ENCODE data around the gene WDTC1. TPM values are rescaled to one million over a fixed set of nuclear protein-coding genes. Genes with fewer than 3 reads are reported as not detected.

WDTC1 gene
- total RNA-seq, 1 donor from 2014 or later = 18.2 TPM

DNA sequence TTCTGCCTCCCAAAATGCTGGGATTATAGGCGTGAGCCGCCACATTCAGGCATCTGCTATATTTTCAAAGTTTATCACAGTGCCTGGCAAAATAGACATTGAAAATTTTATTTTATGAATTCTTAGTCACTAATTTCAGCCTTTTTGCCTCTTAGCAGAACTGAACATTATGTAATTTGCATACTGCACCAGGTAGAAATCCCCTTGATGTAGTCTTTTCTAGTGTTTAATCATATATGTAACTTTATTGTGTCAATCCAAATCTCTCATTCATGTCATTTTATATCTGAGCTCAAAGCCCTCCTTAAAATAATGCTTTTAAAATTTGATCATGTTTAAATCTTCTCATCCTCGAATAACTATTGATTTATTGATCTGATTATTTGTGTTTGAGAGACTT, 19.2 kb downstream of the WDTC1 start:
- no peak for DNase-seq (ENCODE audit: low read depth)
- Histone ChIP-seq H3K9me3 (ENCODE audit: insufficient read depth, low read depth, low read length) (no peaks in the 10 kb centered on the region), H3K4me2 (ENCODE audit: low read length) (no peak overlapping the region), H3K27ac (ENCODE audit: low read depth, low read length) (no peak overlapping the region), H3K36me3 (ENCODE audit: insufficient read depth, low read length) (no peaks in the 10 kb centered on the region), H3K79me2 (ENCODE audit: insufficient read depth, low read length) (no peaks in the 10 kb centered on the region), H3K4me1 (ENCODE audit: insufficient read depth, low read length) (no peaks in the 10 kb centered on the region), H3K9ac (ENCODE audit: low read length) (no peak overlapping the region), H4K20me1 (ENCODE audit: insufficient read depth, low read length) (no peaks in the 10 kb centered on the region), H2AFZ (ENCODE audit: low read depth, low read length) (no peak overlapping the region), H3K27me3 (ENCODE audit: insufficient read depth, low read length) (no peaks in the 10 kb centered on the region), H3K4me3 (ENCODE audit: insufficient read depth, low read depth, low read length) (no peak overlapping the region)
- H3K4me3 Mint-ChIP-seq (ENCODE audit: unreplicated experiment) = no peak overlapping the region
- no peak for FAIRE-seq
- TF ChIP-seq, protein P1, sequence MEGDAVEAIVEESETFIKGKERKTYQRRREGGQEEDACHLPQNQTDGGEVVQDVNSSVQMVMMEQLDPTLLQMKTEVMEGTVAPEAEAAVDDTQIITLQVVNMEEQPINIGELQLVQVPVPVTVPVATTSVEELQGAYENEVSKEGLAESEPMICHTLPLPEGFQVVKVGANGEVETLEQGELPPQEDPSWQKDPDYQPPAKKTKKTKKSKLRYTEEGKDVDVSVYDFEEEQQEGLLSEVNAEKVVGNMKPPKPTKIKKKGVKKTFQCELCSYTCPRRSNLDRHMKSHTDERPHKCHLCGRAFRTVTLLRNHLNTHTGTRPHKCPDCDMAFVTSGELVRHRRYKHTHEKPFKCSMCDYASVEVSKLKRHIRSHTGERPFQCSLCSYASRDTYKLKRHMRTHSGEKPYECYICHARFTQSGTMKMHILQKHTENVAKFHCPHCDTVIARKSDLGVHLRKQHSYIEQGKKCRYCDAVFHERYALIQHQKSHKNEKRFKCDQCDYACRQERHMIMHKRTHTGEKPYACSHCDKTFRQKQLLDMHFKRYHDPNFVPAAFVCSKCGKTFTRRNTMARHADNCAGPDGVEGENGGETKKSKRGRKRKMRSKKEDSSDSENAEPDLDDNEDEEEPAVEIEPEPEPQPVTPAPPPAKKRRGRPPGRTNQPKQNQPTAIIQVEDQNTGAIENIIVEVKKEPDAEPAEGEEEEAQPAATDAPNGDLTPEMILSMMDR (IDR thresholded peaks at IDR 0.05; ENCODE audit: insufficient read depth, low read depth, low read length) = no peak
- no peak for TF ChIP-seq EZH2 (IDR thresholded peaks at IDR 0.05; ENCODE audit: insufficient read depth, low read length)
- H3K4me1 Mint-ChIP-seq (ENCODE audit: low read depth, unreplicated experiment) = no peaks in the 10 kb centered on the region
- H3K27me3 Mint-ChIP-seq (ENCODE audit: low read depth, unreplicated experiment) = no peaks in the 10 kb centered on the region
- no peaks in the 10 kb centered on the region for H3K9me3 Mint-ChIP-seq (ENCODE audit: unreplicated experiment)
- H3K27ac Mint-ChIP-seq (ENCODE audit: unreplicated experiment) = no peak overlapping the region
- H3K36me3 Mint-ChIP-seq (ENCODE audit: low read depth, unreplicated experiment) = peaks cover 8% of the 10 kb centered on the region

DNA sequence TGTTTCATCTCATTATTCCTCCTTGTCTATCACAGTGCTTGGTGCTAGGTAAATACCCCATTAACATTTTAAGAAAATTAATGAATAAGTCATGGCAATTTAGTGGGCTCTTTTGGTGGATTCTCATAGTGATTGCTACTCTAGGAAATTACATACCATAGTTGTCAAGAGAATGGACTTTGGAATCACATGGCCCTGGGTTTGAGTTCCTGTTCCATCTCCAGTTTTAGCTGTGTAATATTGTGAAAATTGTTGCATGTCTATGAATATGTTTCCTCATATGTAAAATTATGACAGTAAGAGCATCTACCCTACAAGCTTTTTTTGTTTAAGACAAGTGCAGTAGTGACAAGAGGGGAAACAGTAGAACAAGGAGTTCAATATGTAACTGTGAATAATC, 20.7 kb downstream of the WDTC1 start:
- FAIRE-seq = no peak
- TF ChIP-seq, protein P1 (IDR thresholded peaks at IDR 0.05; ENCODE audit: insufficient read depth, low read depth, low read length) = no peak
- TF ChIP-seq EZH2 (IDR thresholded peaks at IDR 0.05; ENCODE audit: insufficient read depth, low read length) = no peak
- no peak overlapping the region for H3K9ac ChIP-seq (ENCODE audit: low read length)
- no peak overlapping the region for H3K4me2 ChIP-seq (ENCODE audit: low read length)
- Mint-ChIP-seq H3K9me3 (ENCODE audit: unreplicated experiment) (no peaks in the 10 kb centered on the region), H3K27me3 (ENCODE audit: low read depth, unreplicated experiment) (no peaks in the 10 kb centered on the region), H3K36me3 (ENCODE audit: low read depth, unreplicated experiment) (peaks cover 8% of the 10 kb centered on the region), H3K4me3 (ENCODE audit: unreplicated experiment) (no peak overlapping the region), H3K27ac (ENCODE audit: unreplicated experiment) (no peak overlapping the region), H3K4me1 (ENCODE audit: low read depth, unreplicated experiment) (no peaks in the 10 kb centered on the region)
- no peaks in the 10 kb centered on the region for H3K36me3 ChIP-seq (ENCODE audit: insufficient read depth, low read length)
- DNase-seq (ENCODE audit: low read depth) = no peak
- no peak overlapping the region for H2AFZ ChIP-seq (ENCODE audit: low read depth, low read length)
- H3K4me1 ChIP-seq (ENCODE audit: insufficient read depth, low read length) = no peaks in the 10 kb centered on the region
- no peaks in the 10 kb centered on the region for H3K79me2 ChIP-seq (ENCODE audit: insufficient read depth, low read length)
- no peaks in the 10 kb centered on the region for H3K27me3 ChIP-seq (ENCODE audit: insufficient read depth, low read length)
- no peaks in the 10 kb centered on the region for H4K20me1 ChIP-seq (ENCODE audit: insufficient read depth, low read length)
- H3K9me3 ChIP-seq (ENCODE audit: insufficient read depth, low read depth, low read length) = no peaks in the 10 kb centered on the region
- H3K4me3 ChIP-seq (ENCODE audit: insufficient read depth, low read depth, low read length) = no peak overlapping the region
- H3K27ac ChIP-seq (ENCODE audit: low read depth, low read length) = no peak overlapping the region

DNA sequence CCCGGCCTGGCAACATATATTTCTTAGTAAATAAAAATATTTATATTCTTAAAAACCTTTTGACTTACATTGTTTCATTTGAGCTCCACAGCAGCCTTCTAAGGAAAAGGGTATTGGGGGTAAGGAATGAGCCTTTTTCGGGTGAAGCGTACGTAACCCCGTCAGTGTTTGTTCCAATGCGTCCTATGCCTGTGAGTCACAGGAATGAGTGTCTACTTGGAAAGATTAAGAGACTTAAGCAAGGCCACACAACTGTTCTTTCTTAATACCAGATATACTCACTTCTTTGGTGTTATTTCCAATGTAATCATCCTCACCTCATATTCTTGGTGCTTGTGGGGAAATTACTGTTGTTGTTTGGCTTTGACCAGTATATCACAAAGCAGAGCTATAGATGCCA, 22.7 kb downstream of the WDTC1 start:
- no peaks in the 10 kb centered on the region for H3K9me3 Mint-ChIP-seq (ENCODE audit: unreplicated experiment)

More for the DNA sequence above, 22.7 kb downstream of the WDTC1 start:
- Histone ChIP-seq H3K27ac (ENCODE audit: low read depth, low read length) (no peak overlapping the region), H3K27me3 (ENCODE audit: insufficient read depth, low read length) (no peaks in the 10 kb centered on the region), H3K36me3 (ENCODE audit: insufficient read depth, low read length) (no peaks in the 10 kb centered on the region), H3K9ac (ENCODE audit: low read length) (no peak overlapping the region), H3K4me1 (ENCODE audit: insufficient read depth, low read length) (no peaks in the 10 kb centered on the region), H4K20me1 (ENCODE audit: insufficient read depth, low read length) (no peaks in the 10 kb centered on the region), H2AFZ (ENCODE audit: low read depth, low read length) (no peak overlapping the region), H3K4me2 (ENCODE audit: low read length) (no peak overlapping the region), H3K79me2 (ENCODE audit: insufficient read depth, low read length) (no peaks in the 10 kb centered on the region), H3K9me3 (ENCODE audit: insufficient read depth, low read depth, low read length) (no peaks in the 10 kb centered on the region), H3K4me3 (ENCODE audit: insufficient read depth, low read depth, low read length) (no peak overlapping the region)
- Mint-ChIP-seq H3K27me3 (ENCODE audit: low read depth, unreplicated experiment) (no peaks in the 10 kb centered on the region), H3K4me1 (ENCODE audit: low read depth, unreplicated experiment) (no peaks in the 10 kb centered on the region), H3K27ac (ENCODE audit: unreplicated experiment) (no peak overlapping the region), H3K4me3 (ENCODE audit: unreplicated experiment) (no peak overlapping the region), H3K36me3 (ENCODE audit: low read depth, unreplicated experiment) (peaks cover 8% of the 10 kb centered on the region)
- DNase-seq (ENCODE audit: low read depth) = peak; percentile 61
- TF ChIP-seq, protein P1 (IDR thresholded peaks at IDR 0.05; ENCODE audit: insufficient read depth, low read depth, low read length) = no peak
- no peak for TF ChIP-seq EZH2 (IDR thresholded peaks at IDR 0.05; ENCODE audit: insufficient read depth, low read length)
- no peak for FAIRE-seq
